ENCODE data around the gene SCN11A. TPM values are rescaled to one million over a fixed set of nuclear protein-coding genes. Genes with fewer than 3 reads are reported as not detected.

SCN11A gene
- polyA plus RNA-seq, 2 of the 4 experiments (the other 2 are of a cell fraction), result 0.01 TPM; not detected in 1

- POLR2A ChIA-PET, result no interaction called here
- Histone ChIP-seq H3K9me3 (no peaks in the 10 kb centered on the region), H3K4me1 (no peaks in the 10 kb centered on the region), H3K4me3 (no peak overlapping the region), H3K4me2 (no peak overlapping the region), H3K27ac (no peak overlapping the region)
- no peak for FAIRE-seq
- no peak for DNase-seq (ENCODE audit: low read depth in 1 of 2, low spot score in 1 of 2)
- WGBS (ENCODE audit: missing lambda C conversion rate), result 94% methylated on average over 8 of the region's 8 CpGs
- no peak for TF ChIP-seq POLR2AphosphoS2 (conservative IDR thresholded peaks at IDR 0.05; ENCODE audit: low read length)
- TF ChIP-seq FOXS1 (CRISPR knock-in tag; IDR thresholded peaks at IDR 0.05), result no peak
- CTCF ChIA-PET, result interaction anchor here (1.8 to 14.1 kb wide), 2 partner anchors 28 to 192 kb away, joined by 7 to 164 read pairs; no protein-coding TSS in a partner anchor
- ATAC-seq, result no peak
These were observed 46.8 kb upstream of the SCN11A start for GRCh38 chr3:39098473-39099000.

GRCh38 chr3:39097716-39098472 lies 46.1 kb upstream of the SCN11A start:
- DNase-seq (ENCODE audit: low read depth in 1 of 2, low spot score in 1 of 2) (no peak), ATAC-seq (no peak), FAIRE-seq (no peak)
- no peaks in the 10 kb centered on the region for H3K9me3 ChIP-seq
- ChIA-PET CTCF (interaction anchor here (1.8 to 14.1 kb wide), 2 partner anchors 29 to 192 kb away, joined by 7 to 164 read pairs; no protein-coding TSS in a partner anchor), POLR2A (no interaction called here)
- WGBS (ENCODE audit: missing lambda C conversion rate), result 77% methylated on average over 4 of the region's 8 CpGs
- no peaks in the 10 kb centered on the region for H3K4me1 ChIP-seq
- no peak overlapping the region for H3K27ac ChIP-seq
- H3K4me3 ChIP-seq, result no peak overlapping the region
- TF ChIP-seq FOXS1 (CRISPR knock-in tag; IDR thresholded peaks at IDR 0.05), result no peak
- no peak for TF ChIP-seq TP53 (CRISPR knock-in tag; IDR thresholded peaks at IDR 0.05)
- no peak for TF ChIP-seq POLR2A (IDR thresholded peaks at IDR 0.05; ENCODE audit: low read length)
- TF ChIP-seq RAD21 (conservative IDR thresholded peaks at IDR 0.05 in 1 of 2, IDR thresholded peaks at IDR 0.05 in 1 of 2), result no peak
- no peak for TF ChIP-seq MAZ (IDR thresholded peaks at IDR 0.05; ENCODE audit: borderline replicate concordance, low read depth, low read length)
- no peak for TF ChIP-seq CBX2 (IDR thresholded peaks at IDR 0.05; ENCODE audit: borderline replicate concordance, low read depth)
- no peak for TF ChIP-seq RFX5 (IDR thresholded peaks at IDR 0.05)
- TF ChIP-seq ZSCAN20 (CRISPR knock-in tag; IDR thresholded peaks at IDR 0.05), result no peak
- no peak for TF ChIP-seq FOSL2 (IDR thresholded peaks at IDR 0.05)
- no peak for TF ChIP-seq FOSL2 (CRISPR knock-in tag; IDR thresholded peaks at IDR 0.05)
- TF ChIP-seq JUN (IDR thresholded peaks at IDR 0.05), result no peak
- TF ChIP-seq PHF8 (IDR thresholded peaks at IDR 0.05; ENCODE audit: borderline replicate concordance, low read depth), result no peak
- TF ChIP-seq CHD4 (IDR thresholded peaks at IDR 0.05; ENCODE audit: borderline replicate concordance), result no peak
- no peak for TF ChIP-seq RNF2 (IDR thresholded peaks at IDR 0.05; ENCODE audit: borderline replicate concordance, low read depth)
- TF ChIP-seq FOSB (CRISPR knock-in tag; IDR thresholded peaks at IDR 0.05), result no peak
- TF ChIP-seq KDM1A (IDR thresholded peaks at IDR 0.05; ENCODE audit: low read depth), result no peak
- TF ChIP-seq EHF (CRISPR knock-in tag; IDR thresholded peaks at IDR 0.05), result no peak
- H3K4me2 ChIP-seq, result no peak overlapping the region

GRCh38 chr3:39096775-39097174 lies 45.0 kb upstream of the SCN11A start:
- no peak for DNase-seq (ENCODE audit: low read depth in 1 of 2, low spot score in 1 of 2)
- 74% methylated on average over 3 of the region's 3 CpGs for WGBS (ENCODE audit: missing lambda C conversion rate)
- POLR2A ChIA-PET, result no interaction called here
- no peaks in the 10 kb centered on the region for H3K9me3 ChIP-seq
- no peak overlapping the region for H3K4me2 ChIP-seq
- H3K4me3 ChIP-seq, result no peak overlapping the region
- no peak overlapping the region for H3K27ac ChIP-seq
- no peak for ATAC-seq
- no peaks in the 10 kb centered on the region for H3K4me1 ChIP-seq
- FAIRE-seq, result no peak
- no peak for TF ChIP-seq CHD2 (IDR thresholded peaks at IDR 0.05; ENCODE audit: low read length, partially characterized antibody)
- TF ChIP-seq RCOR1 (IDR thresholded peaks at IDR 0.05; ENCODE audit: low read depth, low read length), result no peak
- TF ChIP-seq TFCP2L1 (CRISPR knock-in tag; IDR thresholded peaks at IDR 0.05), result no peak
- no peak for TF ChIP-seq HOXB13 (CRISPR knock-in tag; IDR thresholded peaks at IDR 0.05; ENCODE audit: low read depth)
- no peak for TF ChIP-seq REST (IDR thresholded peaks at IDR 0.05)
- TF ChIP-seq CBX2 (IDR thresholded peaks at IDR 0.05; ENCODE audit: borderline replicate concordance, low read depth), result no peak
- no peak for TF ChIP-seq POLR2A (IDR thresholded peaks at IDR 0.05; ENCODE audit: low read length)
- TF ChIP-seq ATOH8 (CRISPR knock-in tag; IDR thresholded peaks at IDR 0.05; ENCODE audit: low read depth), result no peak
- no peak for TF ChIP-seq ELK1 (IDR thresholded peaks at IDR 0.05; ENCODE audit: low read depth, low read length)
- no peak for TF ChIP-seq SREBF2 (IDR thresholded peaks at IDR 0.05)
- CTCF ChIA-PET, result interaction anchor here (0.6 to 14.1 kb wide), 3 partner anchors 21 to 193 kb away, joined by 3 to 164 read pairs (median 7); no protein-coding TSS in a partner anchor

Measured in A549 (cell line).